Gastrocnemius medialis (tissue), 4 donors: ENCODE measurements around the gene LMO7. TPM values are rescaled to one million over a fixed set of nuclear protein-coding genes. Genes with fewer than 3 reads are reported as not detected.

Source experiments
- ATAC-seq, 2 donors: fragments of 150-250 bp; one replicate each; pipeline ENCODE4 v1.9.1; 2016
- DNase-seq, 2 donors: peaks; one replicate each; pipeline ENCODE4 v3.0.0-alpha.2; 2019
- H3K27ac ChIP-seq, 4 donors: fragments of 200-600 bp; sonication (generic); 1 replicate in 1 of 4; 2 replicates in 3 of 4; pipeline ENCODE4 v1.5.1; 2016 to 2018; ENCODE audit warnings: mild to moderate bottlenecking in 2 of 4, moderate library complexity in 1 of 4
- H3K27me3 ChIP-seq, 3 donors: fragments of 200-600 bp; sonication (generic) in 2 of 3; 1 replicate in 1 of 3; 2 replicates in 2 of 3; pipeline versions ENCODE4 v1.5.1 to v1.6.0; 2016 to 2019; ENCODE audit warnings: mild to moderate bottlenecking in 1 of 3, moderate library complexity in 1 of 3
- H3K36me3 ChIP-seq, 2 donors: fragments of 200-600 bp; sonication (generic) in 1 of 2; one replicate each; pipeline ENCODE4 v1.5.1; 2017 to 2018
- H3K4me1 ChIP-seq, 2 donors: fragments of 200-600 bp; sonication (generic) in 1 of 2; one replicate each; pipeline ENCODE4 v1.5.1; 2016 to 2017; ENCODE audit warnings: mild to moderate bottlenecking in 2 of 2
- H3K4me3 ChIP-seq, 4 donors: fragments of 200-600 bp; sonication (generic) in 3 of 4; 1 replicate in 1 of 4; 2 replicates in 3 of 4; pipeline ENCODE4 v1.5.1; 2016 to 2019; ENCODE audit warnings: mild to moderate bottlenecking in 2 of 4
- H3K9me3 ChIP-seq, 3 donors: fragments of 200-600 bp; sonication (generic) in 2 of 3; 1 replicate in 1 of 3; 2 replicates in 2 of 3; pipeline ENCODE4 v1.5.1; 2016 to 2019
- POLR2A ChIP-seq, 2 donors: fragments of 450-650 bp; IDR thresholded peaks; one replicate each; pipeline ENCODE4 v1.6.1; 2017; ENCODE audit warnings: antibody characterized with exemption in 2 of 2, mild to moderate bottlenecking in 2 of 2, moderate library complexity in 2 of 2
- in situ Hi-C, 4 donors: fragments of 200-750 bp; cut with MboI; loops; one replicate each; pipeline versions ENCODE4 v1.15.0 to v1.8.0; 2017; ENCODE audit warnings: low sequenced_read_pairs in 4 of 4
- intact Hi-C: fragments of 100-400 bp; cut with DNase I; formaldehyde crosslinking; loops from one replicate; pipeline ENCODE4 v1.15.1; 2023; ENCODE audit warnings: low total_unique reads
- total RNA-seq, 4 donors: library from RNA; depleted of rRNA; stranded (reverse); fragments of >200 nt; gene quantifications; one replicate each; pipeline versions ENCODE4 v1.1.0 to v1.2.3, GENCODE V29; 2016
- TF ChIP-seq, protein P1 (sequence below), 5 experiments: fragments of 450-650 bp in 3 of 5; fragments of 200-600 bp in 2 of 5; sonication (generic) in 2 of 5; IDR thresholded peaks in 4 of 5; conservative IDR thresholded peaks in 1 of 5; 1 replicate in 4 of 5; 2 replicates in 1 of 5; pipeline ENCODE4 v1.5.1; 2016 to 2019; ENCODE audit warnings: antibody characterized with exemption in 5 of 5, mild to moderate bottlenecking in 3 of 5, moderate library complexity in 3 of 5

Gene LMO7
- total RNA-seq, 4 donors from 2014 or later: 68.3 to 134 (median 95.9) TPM

DNA sequence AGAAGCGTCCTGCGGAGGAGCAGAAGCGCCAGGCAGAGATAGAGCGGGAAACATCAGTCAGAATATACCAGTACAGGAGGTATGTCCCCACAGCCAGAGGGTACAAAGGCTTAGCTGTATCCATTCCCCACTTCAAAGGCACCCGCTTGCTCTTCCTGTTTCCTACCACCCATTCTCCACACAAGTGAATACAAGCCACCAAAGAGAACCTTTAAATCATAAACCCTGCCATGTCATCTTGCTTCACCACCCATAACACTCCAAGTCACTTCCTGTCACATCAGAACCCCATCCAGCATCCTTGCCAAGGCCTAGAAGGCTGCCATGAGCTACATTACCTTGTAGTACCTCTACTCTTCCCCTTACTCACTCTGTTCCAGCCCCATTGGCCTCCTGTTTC, 205.8 kb downstream of the LMO7 start:
- in situ Hi-C loops: loop anchor here in 1 of 4 donors (25.0 kb wide), 1 partner anchor 130 kb away; no protein-coding TSS in a partner anchor
- H3K4me3 ChIP-seq: no peak overlapping the region
- DNase-seq: no peak
- no peaks in the 10 kb centered on the region for H3K9me3 ChIP-seq
- no peaks in the 10 kb centered on the region for H3K27me3 ChIP-seq
- H3K36me3 ChIP-seq: peaks cover 0 to 52% of the 10 kb centered on the region in 2 donors
- TF ChIP-seq, protein P1, sequence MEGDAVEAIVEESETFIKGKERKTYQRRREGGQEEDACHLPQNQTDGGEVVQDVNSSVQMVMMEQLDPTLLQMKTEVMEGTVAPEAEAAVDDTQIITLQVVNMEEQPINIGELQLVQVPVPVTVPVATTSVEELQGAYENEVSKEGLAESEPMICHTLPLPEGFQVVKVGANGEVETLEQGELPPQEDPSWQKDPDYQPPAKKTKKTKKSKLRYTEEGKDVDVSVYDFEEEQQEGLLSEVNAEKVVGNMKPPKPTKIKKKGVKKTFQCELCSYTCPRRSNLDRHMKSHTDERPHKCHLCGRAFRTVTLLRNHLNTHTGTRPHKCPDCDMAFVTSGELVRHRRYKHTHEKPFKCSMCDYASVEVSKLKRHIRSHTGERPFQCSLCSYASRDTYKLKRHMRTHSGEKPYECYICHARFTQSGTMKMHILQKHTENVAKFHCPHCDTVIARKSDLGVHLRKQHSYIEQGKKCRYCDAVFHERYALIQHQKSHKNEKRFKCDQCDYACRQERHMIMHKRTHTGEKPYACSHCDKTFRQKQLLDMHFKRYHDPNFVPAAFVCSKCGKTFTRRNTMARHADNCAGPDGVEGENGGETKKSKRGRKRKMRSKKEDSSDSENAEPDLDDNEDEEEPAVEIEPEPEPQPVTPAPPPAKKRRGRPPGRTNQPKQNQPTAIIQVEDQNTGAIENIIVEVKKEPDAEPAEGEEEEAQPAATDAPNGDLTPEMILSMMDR (IDR thresholded peaks at IDR 0.05 in 4 of 5, conservative IDR thresholded peaks at IDR 0.05 in 1 of 5): no peak
- no peak for TF ChIP-seq POLR2A (IDR thresholded peaks at IDR 0.05)
- intact Hi-C loops: no loop called here
- H3K4me1 ChIP-seq: peaks cover 1 to 2% of the 10 kb centered on the region in 2 donors
- H3K27ac ChIP-seq: no peak overlapping the region
- ATAC-seq: no peak

DNA sequence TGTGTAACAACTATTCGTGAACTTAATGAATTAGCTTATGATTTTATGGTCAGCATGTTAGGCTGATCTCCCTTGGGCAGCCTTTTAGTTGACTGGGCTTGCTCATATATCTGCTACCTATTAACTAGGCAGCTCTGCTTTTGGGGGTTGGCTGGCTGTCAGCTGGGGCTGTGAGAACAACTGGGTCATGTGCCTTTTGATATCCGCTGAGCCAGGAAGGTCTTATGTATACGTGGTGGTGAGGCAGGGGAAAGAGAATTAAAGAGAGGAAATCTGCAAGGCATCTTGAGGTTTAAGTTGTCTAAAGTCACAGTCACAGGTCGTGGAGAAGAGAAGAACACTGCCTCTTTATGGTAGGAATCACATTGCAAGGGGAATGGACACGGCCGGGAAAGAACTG, 206.9 kb downstream of the LMO7 start:
- no peak overlapping the region for H3K27ac ChIP-seq
- H3K9me3 ChIP-seq: no peaks in the 10 kb centered on the region
- H3K4me1 ChIP-seq: no peaks in the 10 kb centered on the region
- no peak for DNase-seq
- intact Hi-C loops: no loop called here
- in situ Hi-C loops: loop anchor here in 1 of 4 donors (25.0 kb wide), 1 partner anchor 131 kb away; no protein-coding TSS in a partner anchor
- no peak for ATAC-seq
- no peak overlapping the region for H3K4me3 ChIP-seq
- TF ChIP-seq, protein P1 (IDR thresholded peaks at IDR 0.05 in 4 of 5, conservative IDR thresholded peaks at IDR 0.05 in 1 of 5): no peak
- TF ChIP-seq POLR2A (IDR thresholded peaks at IDR 0.05): no peak
- H3K36me3 ChIP-seq: peaks cover 0 to 52% of the 10 kb centered on the region in 2 donors
- no peaks in the 10 kb centered on the region for H3K27me3 ChIP-seq

DNA sequence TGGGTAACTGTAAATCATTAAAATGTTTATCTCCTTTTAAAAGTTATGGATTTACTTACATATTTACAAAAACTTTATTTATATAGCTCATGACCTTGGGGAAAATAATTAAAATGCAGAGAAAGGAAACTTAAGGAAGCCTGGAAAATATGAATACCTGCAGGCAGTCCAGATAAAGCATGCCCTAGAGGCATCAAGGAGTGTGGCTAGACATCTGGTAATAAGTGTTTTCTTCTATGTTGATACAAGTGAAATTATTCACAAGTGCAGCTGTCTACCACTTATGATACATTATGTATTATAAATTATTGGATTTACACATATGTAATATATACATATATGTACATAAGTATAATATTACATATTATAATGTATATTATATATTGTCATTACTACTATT, 207.9 kb downstream of the LMO7 start:
- TF ChIP-seq, protein P1 (IDR thresholded peaks at IDR 0.05 in 4 of 5, conservative IDR thresholded peaks at IDR 0.05 in 1 of 5): no peak
- no peak for TF ChIP-seq POLR2A (IDR thresholded peaks at IDR 0.05)
- DNase-seq: no peak
- in situ Hi-C loops (loop anchor here in 1 of 4 donors (25.0 kb wide), 1 partner anchor 132 kb away; no protein-coding TSS in a partner anchor), intact Hi-C loops (no loop called here)
- Histone ChIP-seq H3K4me3 (no peak overlapping the region), H3K27ac (no peak overlapping the region), H3K27me3 (no peaks in the 10 kb centered on the region), H3K4me1 (no peaks in the 10 kb centered on the region), H3K9me3 (no peaks in the 10 kb centered on the region), H3K36me3 (peaks cover 0 to 57% of the 10 kb centered on the region in 2 donors)
- ATAC-seq: no peak

- DNase-seq (no peak), ATAC-seq (no peak)
- H3K4me3 ChIP-seq: no peak overlapping the region
- H3K4me1 ChIP-seq: no peaks in the 10 kb centered on the region
- TF ChIP-seq, protein P1 (IDR thresholded peaks at IDR 0.05 in 4 of 5, conservative IDR thresholded peaks at IDR 0.05 in 1 of 5): no peak
- no peak for TF ChIP-seq POLR2A (IDR thresholded peaks at IDR 0.05)
- intact Hi-C loops: no loop called here
- H3K27ac ChIP-seq: no peak overlapping the region
- H3K36me3 ChIP-seq: peaks cover 0 to 57% of the 10 kb centered on the region in 2 donors
- no peaks in the 10 kb centered on the region for H3K27me3 ChIP-seq
- no peaks in the 10 kb centered on the region for H3K9me3 ChIP-seq
- in situ Hi-C loops: loop anchor here in 1 of 4 donors (25.0 kb wide), 1 partner anchor 135 kb away; no protein-coding TSS in a partner anchor
These were observed 211.5 kb downstream of the LMO7 start for GRCh38 chr13:75847588-75847987.

DNA sequence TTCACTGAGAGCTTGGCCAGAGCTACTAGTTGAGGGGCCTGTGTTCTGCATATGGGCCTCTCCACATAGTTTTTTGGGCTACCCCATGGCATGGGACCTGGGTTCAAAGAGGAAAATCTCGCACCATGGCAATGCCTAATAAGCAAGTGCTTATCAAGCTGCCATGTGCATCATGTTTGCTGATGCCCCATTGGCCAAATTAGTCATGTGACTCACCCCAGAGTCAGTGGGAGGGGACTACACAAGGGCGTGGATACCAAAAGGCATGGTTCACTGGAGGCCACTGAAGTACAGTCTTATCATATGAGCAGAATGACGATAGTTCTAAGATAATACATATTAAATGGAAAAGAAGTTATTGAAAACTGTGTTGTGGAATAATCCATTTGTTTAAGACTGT, 214.8 kb downstream of the LMO7 start:
- in situ Hi-C loops (no loop called here), intact Hi-C loops (no loop called here)
- no peak overlapping the region for H3K4me3 ChIP-seq
- TF ChIP-seq, protein P1 (IDR thresholded peaks at IDR 0.05 in 4 of 5, conservative IDR thresholded peaks at IDR 0.05 in 1 of 5): no peak
- TF ChIP-seq POLR2A (IDR thresholded peaks at IDR 0.05): no peak
- H3K4me1 ChIP-seq: no peaks in the 10 kb centered on the region
- ATAC-seq (no peak), DNase-seq (no peak)
- no peaks in the 10 kb centered on the region for H3K27me3 ChIP-seq
- H3K36me3 ChIP-seq: peaks cover 0 to 59% of the 10 kb centered on the region in 2 donors
- H3K27ac ChIP-seq: no peak overlapping the region
- H3K9me3 ChIP-seq: no peaks in the 10 kb centered on the region
